ENCODE data around the gene FSTL1.

FSTL1 gene

DNA sequence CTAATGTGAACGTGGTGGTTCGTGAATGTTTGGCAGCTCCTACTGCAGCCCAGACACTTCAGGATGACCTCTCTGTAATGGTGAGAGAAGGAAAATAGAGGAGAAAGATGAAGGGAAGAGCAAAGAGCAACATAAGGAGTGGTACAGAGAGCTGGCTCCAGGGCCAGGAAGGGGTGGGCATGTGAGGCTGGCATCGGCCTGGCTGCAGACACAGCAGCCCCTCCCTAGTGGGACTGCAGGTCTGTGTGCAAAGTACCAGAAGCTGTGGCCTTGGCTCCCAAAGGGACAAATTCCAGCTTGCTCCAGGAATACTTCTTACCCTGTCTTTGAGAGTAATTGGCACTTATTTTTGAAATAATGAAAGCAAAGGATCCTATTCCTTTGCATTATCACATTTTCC is 10.0 kb downstream of the FSTL1 start (continued):
- TF ChIP-seq, protein P1, sequence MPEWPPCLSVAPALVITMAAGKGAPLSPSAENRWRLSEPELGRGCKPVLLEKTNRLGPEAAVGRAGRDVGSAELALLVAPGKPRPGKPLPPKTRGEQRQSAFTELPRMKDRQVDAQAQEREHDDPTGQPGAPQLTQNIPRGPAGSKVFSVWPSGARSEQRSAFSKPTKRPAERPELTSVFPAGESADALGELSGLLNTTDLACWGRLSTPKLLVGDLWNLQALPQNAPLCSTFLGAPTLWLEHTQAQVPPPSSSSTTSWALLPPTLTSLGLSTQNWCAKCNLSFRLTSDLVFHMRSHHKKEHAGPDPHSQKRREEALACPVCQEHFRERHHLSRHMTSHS (tag by site-specific recombination; IDR thresholded peaks at IDR 0.05): no peak
- TF ChIP-seq ZNF174 (tag by site-specific recombination; IDR thresholded peaks at IDR 0.05) (no peak), ZNF571 (tag by site-specific recombination; IDR thresholded peaks at IDR 0.05) (no peak)

GRCh38 chr3:120440001-120440703 is 10.6 kb downstream of the FSTL1 start:
- no peak overlapping the region for H3K27ac ChIP-seq (ENCODE audit: extremely low read depth, low read depth, low read length)
- peaks cover 0 to 62% of the 10 kb centered on the region in 2 experiments; a peak in 1 of 3 replicates for H3K36me3 ChIP-seq (ENCODE audit: control insufficient read depth in 2 of 2, insufficient read depth in 1 of 2, low read length in 2 of 2)
- no peaks in the 10 kb centered on the region for H3K9me3 ChIP-seq (ENCODE audit: control insufficient read depth, insufficient read depth, low read depth, low read length)
- ChIA-PET POLR2A (no interaction called here), CTCF (interaction anchor here (0.6 to 1.4 kb wide), 3 partner anchors 22 to 377 kb away, joined by 3 to 6 read pairs (median 5); no protein-coding TSS in a partner anchor)
- no peak overlapping the region for H3K4me3 ChIP-seq (ENCODE audit: low read depth, low read length)
- H3K4me1 ChIP-seq (ENCODE audit: control insufficient read depth, insufficient read depth, low read length): no peaks in the 10 kb centered on the region
- TF ChIP-seq REPIN1 (tag by site-specific recombination; IDR thresholded peaks at IDR 0.05; ENCODE audit: low read depth): no peak

GRCh38 chr3:120438665-120439370 is 12.0 kb downstream of the FSTL1 start:
- Histone ChIP-seq H3K9me3 (ENCODE audit: control insufficient read depth, insufficient read depth, low read depth, low read length) (no peaks in the 10 kb centered on the region), H3K4me3 (ENCODE audit: low read depth, low read length) (no peak overlapping the region), H3K4me1 (ENCODE audit: control insufficient read depth, insufficient read depth, low read length) (no peaks in the 10 kb centered on the region), H3K27ac (ENCODE audit: extremely low read depth, low read depth, low read length) (no peak overlapping the region), H3K36me3 (ENCODE audit: control insufficient read depth in 2 of 2, insufficient read depth in 1 of 2, low read length in 2 of 2) (peaks cover 0 to 72% of the 10 kb centered on the region in 2 experiments; a peak in 1 of 3 replicates)
- ChIA-PET POLR2A (interaction anchor here (1.0 kb wide), 1 partner anchor 11 kb away, joined by 3 read pairs; no protein-coding TSS in a partner anchor), CTCF (interaction anchor here (0.9 kb wide), 1 partner anchor 21 kb away, joined by 3 read pairs; no protein-coding TSS in a partner anchor)
- TF ChIP-seq ZNF19 (tag by site-specific recombination; IDR thresholded peaks at IDR 0.05; ENCODE audit: low read depth) (no peak), ZNF404 (tag by site-specific recombination; IDR thresholded peaks at IDR 0.05) (no peak), TCF7L2 (IDR thresholded peaks at IDR 0.05; ENCODE audit: borderline replicate concordance, low read depth, low read length) (no peak)

GRCh38 chr3:120438216-120438615 is 12.6 kb downstream of the FSTL1 start:
- Histone ChIP-seq H3K9me3 (ENCODE audit: control insufficient read depth, insufficient read depth, low read depth, low read length) (no peaks in the 10 kb centered on the region), H3K27ac (ENCODE audit: extremely low read depth, low read depth, low read length) (no peak overlapping the region), H3K36me3 (ENCODE audit: control insufficient read depth in 2 of 2, insufficient read depth in 1 of 2, low read length in 2 of 2) (peaks cover 0 to 68% of the 10 kb centered on the region in 2 experiments; a peak in 1 of 3 replicates), H3K4me3 (ENCODE audit: low read depth, low read length) (no peak overlapping the region), H3K4me1 (ENCODE audit: control insufficient read depth, insufficient read depth, low read length) (no peaks in the 10 kb centered on the region)
- TF ChIP-seq ZNF335 (tag by site-specific recombination; conservative IDR thresholded peaks at IDR 0.05): no peak
- POLR2A ChIA-PET: interaction anchor here (1.0 kb wide), 1 partner anchor 11 kb away, joined by 3 read pairs; no protein-coding TSS in a partner anchor
- CTCF ChIA-PET: no interaction called here

DNA sequence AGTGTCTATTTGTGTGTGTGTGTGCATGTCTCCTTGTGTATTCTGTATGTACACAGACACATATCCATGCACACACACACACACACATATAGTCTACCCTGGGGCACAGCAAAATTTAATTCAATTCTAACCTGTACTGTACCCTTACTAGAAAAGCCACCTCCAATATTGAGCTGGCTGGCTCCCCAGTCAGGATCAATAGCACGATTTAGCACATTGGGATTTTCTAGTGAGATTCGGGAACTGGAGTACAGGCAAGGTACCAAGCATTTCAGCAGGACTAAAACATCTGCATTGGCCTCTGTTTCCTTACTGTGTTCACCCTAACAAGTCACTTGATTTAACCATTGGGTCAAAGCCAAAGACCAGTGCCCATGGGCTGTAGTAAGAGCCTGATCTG is 13.2 kb downstream of the FSTL1 start:
- Histone ChIP-seq H3K36me3 (ENCODE audit: control insufficient read depth in 2 of 2, insufficient read depth in 1 of 2, low read length in 2 of 2) (peaks cover 0 to 71% of the 10 kb centered on the region in 2 experiments; a peak in 1 of 3 replicates), H3K4me1 (ENCODE audit: control insufficient read depth, insufficient read depth, low read length) (no peaks in the 10 kb centered on the region), H3K9me3 (ENCODE audit: control insufficient read depth, insufficient read depth, low read depth, low read length) (no peaks in the 10 kb centered on the region), H3K27ac (ENCODE audit: extremely low read depth, low read depth, low read length) (no peak overlapping the region), H3K4me3 (ENCODE audit: low read depth, low read length) (no peak overlapping the region)
- TF ChIP-seq ZBTB17 (tag by site-specific recombination; IDR thresholded peaks at IDR 0.05) (no peak), ZNF558 (tag by site-specific recombination; IDR thresholded peaks at IDR 0.05) (no peak), ZNF175 (tag by site-specific recombination; IDR thresholded peaks at IDR 0.05) (no peak), ZNF133 (tag by site-specific recombination; IDR thresholded peaks at IDR 0.05) (no peak), REPIN1 (tag by site-specific recombination; IDR thresholded peaks at IDR 0.05; ENCODE audit: low read depth) (no peak), ZNF114 (tag by site-specific recombination; IDR thresholded peaks at IDR 0.05) (no peak)
- POLR2A ChIA-PET: interaction anchor here (1.4 to 1.5 kb wide), 2 partner anchors 13 to 19 kb away, joined by 3 read pairs; partner anchors contain the start of gene FSTL1
- CTCF ChIA-PET: no interaction called here
